ENCODE results near the gene AATK.

GRCh38 chr17:81179220-81179619, 13.2 kb upstream of the AATK start:
- TF ChIP-seq ZBTB4 (CRISPR knock-in tag; IDR thresholded peaks at IDR 0.05) (no peak), POLR2AphosphoS5 (IDR thresholded peaks at IDR 0.05; ENCODE audit: low read length) (no peak), SREBF2 (IDR thresholded peaks at IDR 0.05; ENCODE audit: low read length) (no peak), ZNF274 (IDR thresholded peaks at IDR 0.05; ENCODE audit: insufficient read depth, insufficient read length) (no peak), EGR1 (IDR thresholded peaks at IDR 0.05; ENCODE audit: borderline replicate concordance in 1 of 2, low read depth in 2 of 2, low read length in 2 of 2) (no peak), SRF (IDR thresholded peaks at IDR 0.05; ENCODE audit: low read depth in 2 of 2, low read length in 2 of 2) (no peak), YBX1 (IDR thresholded peaks at IDR 0.05) (no peak), POLR2A (IDR thresholded peaks at IDR 0.05; ENCODE audit: low read depth, low read length) (no peak), CREB1 (IDR thresholded peaks at IDR 0.05; ENCODE audit: low read depth) (no peak), BCL3 (IDR thresholded peaks at IDR 0.05; ENCODE audit: borderline replicate concordance, insufficient read depth, low read depth, low read length, poor library complexity, severe bottlenecking) (no peak), CTCF (IDR thresholded peaks at IDR 0.05 in 2 of 3, conservative IDR thresholded peaks at IDR 0.05 in 1 of 3; ENCODE audit: control insufficient read depth in 2 of 3, extremely low read depth in 1 of 3, insufficient read depth in 1 of 3, low read depth in 3 of 3, low read length in 3 of 3) (no peak), ZNF24 (IDR thresholded peaks at IDR 0.05) (no peak), CHD1 (IDR thresholded peaks at IDR 0.05; ENCODE audit: low read depth, low read length) (no peak)

Measured in GM12878 (cell line).